Testis (tissue), 2 donors: ENCODE results near the gene TBL2.

Experiments used
- CTCF ChIP-seq, 3 experiments: fragments of 450-650 bp in 2 of 3; fragments of 200-600 bp in 1 of 3; sonication (generic) in 1 of 3; IDR thresholded peaks; one replicate each; pipeline ENCODE4 v1.5.1; 2016 to 2019; ENCODE audit warnings: antibody characterized with exemption in 3 of 3, mild to moderate bottlenecking in 2 of 3, moderate library complexity in 1 of 3
- POLR2A ChIP-seq: fragments of 450-650 bp; IDR thresholded peaks from one replicate; pipeline ENCODE4 v1.6.1; 2017; ENCODE audit warnings: antibody characterized with exemption, mild to moderate bottlenecking, moderate library complexity

GRCh38 chr7:73582664-73583202 is 4.4 kb upstream of the TBL2 start:
- TF ChIP-seq CTCF (IDR thresholded peaks at IDR 0.05) (no peak), POLR2A (no peak)
